Left colon (tissue), 2 donors: ENCODE data around the gene ACVR2B. TPM values are rescaled to one million over a fixed set of nuclear protein-coding genes. Genes with fewer than 3 reads are reported as not detected.

Experiments used
- ATAC-seq: fragments of 200-7000 bp; cut with Tn5 transposase; one replicate; pipeline ENCODE4 v1.9.1; 2020; ENCODE audit warnings: mild to moderate bottlenecking, moderate library complexity
- DNase-seq, 2 donors: peaks; one replicate each; pipeline ENCODE4 v3.0.0-alpha.2; 2020
- intact Hi-C, 2 donors: fragments of 100-400 bp; cut with DNase I in 1 of 2; cut with micrococcal nuclease in 1 of 2; formaldehyde crosslinking; loops; one replicate each; pipeline versions ENCODE4 v1.11.2 to v1.14.0; 2022; cut with DNase I, micrococcal nuclease
- total RNA-seq, 2 donors: library from RNA; stranded (reverse); fragmentation: NEBNext Ultra II Directional; extraction: Animal tissue kit (Norgen Biotek cat#: 25700); gene quantifications; one replicate each; pipeline ENCODE4 v1.2.1, GENCODE V29; 2021
- donor health status: DM: no; HTN: no; CAD: no.
- donor health status: DM: yes; HTN: yes; CAD: no.

ACVR2B gene
- total RNA-seq, 2 donors from 2014 or later: 5.2 to 7.1 TPM

- intact Hi-C loops: no loop called here
- DNase-seq (no peak), ATAC-seq (no peak)
Measured at GRCh38 chr3:38511546-38511945, 57.9 kb downstream of the ACVR2B start.

GRCh38 chr3:38515367-38515766, 61.7 kb downstream of the ACVR2B start:
- DNase-seq: no peak
- no peak for ATAC-seq
- intact Hi-C loops: no loop called here

- DNase-seq: no peak
- no peak for ATAC-seq
- intact Hi-C loops: no loop called here
Measured at GRCh38 chr3:38516669-38517068, 63.0 kb downstream of the ACVR2B start.

GRCh38 chr3:38519000-38519399, 65.3 kb downstream of the ACVR2B start:
- ATAC-seq (no peak), DNase-seq (no peak)
- intact Hi-C loops: no loop called here

GRCh38 chr3:38519651-38520050, 66.0 kb downstream of the ACVR2B start:
- DNase-seq: no peak
- intact Hi-C loops: loop anchor here (5.0 to 10.0 kb wide), 2 partner anchors 133 to 135 kb away; no protein-coding TSS in a partner anchor
- no peak for ATAC-seq

GRCh38 chr3:38521391-38521987, 67.8 kb downstream of the ACVR2B start:
- DNase-seq (peak in 1 of 2 donors; percentile 66), ATAC-seq (peak; percentile 57)
- intact Hi-C loops: loop anchor here (5.0 to 10.0 kb wide), 2 partner anchors 131 to 133 kb away; no protein-coding TSS in a partner anchor

GRCh38 chr3:38522002-38522401, 68.3 kb downstream of the ACVR2B start:
- ATAC-seq (no peak), DNase-seq (no peak)
- intact Hi-C loops: loop anchor here (5.0 to 10.0 kb wide), 2 partner anchors 130 to 133 kb away; no protein-coding TSS in a partner anchor

GRCh38 chr3:38524141-38524739, 70.5 kb downstream of the ACVR2B start:
- DNase-seq (no peak), ATAC-seq (no peak)
- intact Hi-C loops: loop anchor here (5.0 to 10.0 kb wide), 2 partner anchors 128 to 131 kb away; no protein-coding TSS in a partner anchor

GRCh38 chr3:38526792-38527191, 73.1 kb downstream of the ACVR2B start:
- intact Hi-C loops: loop anchor here in 1 of 2 donors (10.0 kb wide), 1 partner anchor 128 kb away; no protein-coding TSS in a partner anchor

GRCh38 chr3:38528457-38528856, 74.8 kb downstream of the ACVR2B start:
- DNase-seq: no peak
- intact Hi-C loops: loop anchor here in 1 of 2 donors (10.0 kb wide), 1 partner anchor 126 kb away; no protein-coding TSS in a partner anchor
- ATAC-seq: no peak

More at GRCh38 chr3:38526792-38527191, 73.1 kb downstream of the ACVR2B start:
- DNase-seq (no peak), ATAC-seq (no peak)

- no peak for ATAC-seq
- intact Hi-C loops: no loop called here
- DNase-seq: no peak
Measured at GRCh38 chr3:38532529-38532928, 78.8 kb downstream of the ACVR2B start.

- intact Hi-C loops: no loop called here
- no peak for ATAC-seq
- DNase-seq: no peak
Measured at GRCh38 chr3:38533285-38533976, 79.7 kb downstream of the ACVR2B start.

GRCh38 chr3:38534180-38534579, 80.5 kb downstream of the ACVR2B start:
- intact Hi-C loops: no loop called here
- DNase-seq: no peak

GRCh38 chr3:38534604-38535003, 80.9 kb downstream of the ACVR2B start:
- no peak for ATAC-seq
- no peak for DNase-seq
- intact Hi-C loops: no loop called here

More at GRCh38 chr3:38534180-38534579, 80.5 kb downstream of the ACVR2B start:
- no peak for ATAC-seq

- ATAC-seq (no peak), DNase-seq (no peak)
- intact Hi-C loops: no loop called here
Measured at GRCh38 chr3:38536671-38537070, 83.0 kb downstream of the ACVR2B start.

- intact Hi-C loops: no loop called here
- no peak for ATAC-seq
- DNase-seq: no peak
Measured at GRCh38 chr3:38538773-38539353, 85.2 kb downstream of the ACVR2B start.

GRCh38 chr3:38541806-38542205, 88.1 kb downstream of the ACVR2B start:
- intact Hi-C loops: no loop called here
- no peak for ATAC-seq
- no peak for DNase-seq
